Measurements from ENCODE around the gene NDUFAF7. TPM values are rescaled to one million over a fixed set of nuclear protein-coding genes. Genes with fewer than 3 reads are reported as not detected.

NDUFAF7 gene
- polyA plus RNA-seq, 1 donor from 2014 or later = 132 TPM

GRCh38 chr2:37283207-37283606 is 51.7 kb downstream of the NDUFAF7 start:
- H3K27me3 ChIP-seq (ENCODE audit: insufficient read depth, low read depth, low read length) = no peaks in the 10 kb centered on the region
- H3K9me2 ChIP-seq (ENCODE audit: insufficient read depth, low read length) = no peaks in the 10 kb centered on the region

GRCh38 chr2:37284381-37284780 is 52.9 kb downstream of the NDUFAF7 start:
- Histone ChIP-seq H3K4me3 (ENCODE audit: low read length) (no peak overlapping the region), H3K4me2 (ENCODE audit: low read length) (no peak overlapping the region), H3K27ac (ENCODE audit: low read length) (no peak overlapping the region), H3F3A (ENCODE audit: insufficient read depth, low read length, poor library complexity, severe bottlenecking) (no peaks in the 10 kb centered on the region), H2AFZ (ENCODE audit: low read depth, low read length) (no peak overlapping the region), H4K20me1 (ENCODE audit: insufficient read depth) (no peaks in the 10 kb centered on the region), H3K36me3 (ENCODE audit: insufficient read depth, low read length) (no peaks in the 10 kb centered on the region), H3K9me2 (ENCODE audit: insufficient read depth, low read length) (no peaks in the 10 kb centered on the region), H3K79me2 (replicated peaks; ENCODE audit: insufficient read depth, low read length) (no peaks in the 10 kb centered on the region), H3K9ac (ENCODE audit: low read length) (no peak overlapping the region), H3K27me3 (ENCODE audit: insufficient read depth, low read depth, low read length) (no peaks in the 10 kb centered on the region), H3K9me3 (ENCODE audit: low read length) (no peaks in the 10 kb centered on the region)
- TF ChIP-seq, protein P1, sequence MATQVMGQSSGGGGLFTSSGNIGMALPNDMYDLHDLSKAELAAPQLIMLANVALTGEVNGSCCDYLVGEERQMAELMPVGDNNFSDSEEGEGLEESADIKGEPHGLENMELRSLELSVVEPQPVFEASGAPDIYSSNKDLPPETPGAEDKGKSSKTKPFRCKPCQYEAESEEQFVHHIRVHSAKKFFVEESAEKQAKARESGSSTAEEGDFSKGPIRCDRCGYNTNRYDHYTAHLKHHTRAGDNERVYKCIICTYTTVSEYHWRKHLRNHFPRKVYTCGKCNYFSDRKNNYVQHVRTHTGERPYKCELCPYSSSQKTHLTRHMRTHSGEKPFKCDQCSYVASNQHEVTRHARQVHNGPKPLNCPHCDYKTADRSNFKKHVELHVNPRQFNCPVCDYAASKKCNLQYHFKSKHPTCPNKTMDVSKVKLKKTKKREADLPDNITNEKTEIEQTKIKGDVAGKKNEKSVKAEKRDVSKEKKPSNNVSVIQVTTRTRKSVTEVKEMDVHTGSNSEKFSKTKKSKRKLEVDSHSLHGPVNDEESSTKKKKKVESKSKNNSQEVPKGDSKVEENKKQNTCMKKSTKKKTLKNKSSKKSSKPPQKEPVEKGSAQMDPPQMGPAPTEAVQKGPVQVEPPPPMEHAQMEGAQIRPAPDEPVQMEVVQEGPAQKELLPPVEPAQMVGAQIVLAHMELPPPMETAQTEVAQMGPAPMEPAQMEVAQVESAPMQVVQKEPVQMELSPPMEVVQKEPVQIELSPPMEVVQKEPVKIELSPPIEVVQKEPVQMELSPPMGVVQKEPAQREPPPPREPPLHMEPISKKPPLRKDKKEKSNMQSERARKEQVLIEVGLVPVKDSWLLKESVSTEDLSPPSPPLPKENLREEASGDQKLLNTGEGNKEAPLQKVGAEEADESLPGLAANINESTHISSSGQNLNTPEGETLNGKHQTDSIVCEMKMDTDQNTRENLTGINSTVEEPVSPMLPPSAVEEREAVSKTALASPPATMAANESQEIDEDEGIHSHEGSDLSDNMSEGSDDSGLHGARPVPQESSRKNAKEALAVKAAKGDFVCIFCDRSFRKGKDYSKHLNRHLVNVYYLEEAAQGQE (IDR thresholded peaks at IDR 0.05; ENCODE audit: borderline replicate concordance) = no peak
- TF ChIP-seq, protein P2, sequence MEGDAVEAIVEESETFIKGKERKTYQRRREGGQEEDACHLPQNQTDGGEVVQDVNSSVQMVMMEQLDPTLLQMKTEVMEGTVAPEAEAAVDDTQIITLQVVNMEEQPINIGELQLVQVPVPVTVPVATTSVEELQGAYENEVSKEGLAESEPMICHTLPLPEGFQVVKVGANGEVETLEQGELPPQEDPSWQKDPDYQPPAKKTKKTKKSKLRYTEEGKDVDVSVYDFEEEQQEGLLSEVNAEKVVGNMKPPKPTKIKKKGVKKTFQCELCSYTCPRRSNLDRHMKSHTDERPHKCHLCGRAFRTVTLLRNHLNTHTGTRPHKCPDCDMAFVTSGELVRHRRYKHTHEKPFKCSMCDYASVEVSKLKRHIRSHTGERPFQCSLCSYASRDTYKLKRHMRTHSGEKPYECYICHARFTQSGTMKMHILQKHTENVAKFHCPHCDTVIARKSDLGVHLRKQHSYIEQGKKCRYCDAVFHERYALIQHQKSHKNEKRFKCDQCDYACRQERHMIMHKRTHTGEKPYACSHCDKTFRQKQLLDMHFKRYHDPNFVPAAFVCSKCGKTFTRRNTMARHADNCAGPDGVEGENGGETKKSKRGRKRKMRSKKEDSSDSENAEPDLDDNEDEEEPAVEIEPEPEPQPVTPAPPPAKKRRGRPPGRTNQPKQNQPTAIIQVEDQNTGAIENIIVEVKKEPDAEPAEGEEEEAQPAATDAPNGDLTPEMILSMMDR (IDR thresholded peaks at IDR 0.05; ENCODE audit: poor library complexity, severe bottlenecking) = no peak
- TF ChIP-seq EP300 (conservative IDR thresholded peaks at IDR 0.05; ENCODE audit: poor library complexity, severe bottlenecking) (no peak), TAF1 (IDR thresholded peaks at IDR 0.05; ENCODE audit: low read depth) (no peak), POLR2AphosphoS5 (IDR thresholded peaks at IDR 0.05) (no peak), EZH2 (IDR thresholded peaks at IDR 0.05; ENCODE audit: borderline replicate concordance, insufficient read depth, low read length, poor library complexity, severe bottlenecking) (no peak), RAD21 (conservative IDR thresholded peaks at IDR 0.05) (no peak), SMC3 (conservative IDR thresholded peaks at IDR 0.05; ENCODE audit: poor library complexity) (no peak), MXI1 (conservative IDR thresholded peaks at IDR 0.05; ENCODE audit: poor library complexity, severe bottlenecking) (no peak)

More at GRCh38 chr2:37283207-37283606, 51.7 kb downstream of the NDUFAF7 start:
- H3K9ac ChIP-seq (ENCODE audit: low read length) = no peak overlapping the region
- H3K4me3 ChIP-seq (ENCODE audit: low read length) = no peak overlapping the region
- H2AFZ ChIP-seq (ENCODE audit: low read depth, low read length) = no peak overlapping the region
- H3K79me2 ChIP-seq (replicated peaks; ENCODE audit: insufficient read depth, low read length) = no peaks in the 10 kb centered on the region
- H3K9me3 ChIP-seq (ENCODE audit: low read length) = no peaks in the 10 kb centered on the region
- H4K20me1 ChIP-seq (ENCODE audit: insufficient read depth) = no peaks in the 10 kb centered on the region
- no peaks in the 10 kb centered on the region for H3F3A ChIP-seq (ENCODE audit: insufficient read depth, low read length, poor library complexity, severe bottlenecking)
- no peak overlapping the region for H3K27ac ChIP-seq (ENCODE audit: low read length)
- no peak overlapping the region for H3K4me2 ChIP-seq (ENCODE audit: low read length)
- no peaks in the 10 kb centered on the region for H3K36me3 ChIP-seq (ENCODE audit: insufficient read depth, low read length)
- TF ChIP-seq SMC3 (conservative IDR thresholded peaks at IDR 0.05; ENCODE audit: poor library complexity) = no peak
- TF ChIP-seq RAD21 (conservative IDR thresholded peaks at IDR 0.05) = no peak
- no peak for TF ChIP-seq EP300 (conservative IDR thresholded peaks at IDR 0.05; ENCODE audit: poor library complexity, severe bottlenecking)
- TF ChIP-seq POLR2AphosphoS5 (IDR thresholded peaks at IDR 0.05) = no peak
- TF ChIP-seq EZH2 (IDR thresholded peaks at IDR 0.05; ENCODE audit: borderline replicate concordance, insufficient read depth, low read length, poor library complexity, severe bottlenecking) = no peak
- TF ChIP-seq, protein P2 (IDR thresholded peaks at IDR 0.05; ENCODE audit: poor library complexity, severe bottlenecking) = no peak
- TF ChIP-seq TAF1 (IDR thresholded peaks at IDR 0.05; ENCODE audit: low read depth) = no peak
- no peak for TF ChIP-seq MXI1 (conservative IDR thresholded peaks at IDR 0.05; ENCODE audit: poor library complexity, severe bottlenecking)
- TF ChIP-seq, protein P1 (IDR thresholded peaks at IDR 0.05; ENCODE audit: borderline replicate concordance) = no peak

Measured in neural cell (in vitro differentiated cells).